ENCODE measurements around the gene PLAGL2.

PLAGL2 gene

GRCh38 chr20:32149566-32150170 lies 57.9 kb downstream of the PLAGL2 start:
- no peaks in the 10 kb centered on the region for H3K4me1 ChIP-seq
- H3K27me3 ChIP-seq: no peaks in the 10 kb centered on the region
- TF ChIP-seq CTCF (IDR thresholded peaks at IDR 0.05; ENCODE audit: low read depth, low read length): no peak
- no peak for DNase-seq
- H3K4me3 ChIP-seq (ENCODE audit: low read depth, low read length): no peak overlapping the region
- no peaks in the 10 kb centered on the region for H3K9me3 ChIP-seq
- peaks cover 76% of the 10 kb centered on the region for H3K36me3 ChIP-seq

- peaks cover 86% of the 10 kb centered on the region for H3K36me3 ChIP-seq
- DNase-seq: no peak
- no peaks in the 10 kb centered on the region for H3K9me3 ChIP-seq
- H3K4me1 ChIP-seq: no peaks in the 10 kb centered on the region
- no peak for TF ChIP-seq CTCF (IDR thresholded peaks at IDR 0.05; ENCODE audit: low read depth, low read length)
- H3K27me3 ChIP-seq: no peaks in the 10 kb centered on the region
- no peak overlapping the region for H3K4me3 ChIP-seq (ENCODE audit: low read depth, low read length)
Measured at GRCh38 chr20:32144898-32145662, 62.5 kb downstream of the PLAGL2 start.

GRCh38 chr20:32142991-32143390 lies 64.6 kb downstream of the PLAGL2 start:
- no peaks in the 10 kb centered on the region for H3K9me3 ChIP-seq
- H3K27me3 ChIP-seq: no peaks in the 10 kb centered on the region
- no peaks in the 10 kb centered on the region for H3K4me1 ChIP-seq
- peaks cover 93% of the 10 kb centered on the region for H3K36me3 ChIP-seq
- no peak for DNase-seq
- H3K4me3 ChIP-seq (ENCODE audit: low read depth, low read length): no peak overlapping the region
- no peak for TF ChIP-seq CTCF (IDR thresholded peaks at IDR 0.05; ENCODE audit: low read depth, low read length)

Measured in BE2C (cell line).